Kidney epithelial cell (primary cell): ENCODE data around the gene PLXNA4. TPM values are rescaled to one million over a fixed set of nuclear protein-coding genes. Genes with fewer than 3 reads are reported as not detected.

Experiments used
- DNase-seq: peaks from one replicate; pipeline ENCODE4 v3.0.0-alpha.2; 2010; ENCODE audit warnings: low read depth
- H3K27me3 ChIP-seq: 2 replicates; pipeline ENCODE4 v1.6.0; 2011; ENCODE audit warnings: low read length; ENCODE audit not compliant: control insufficient read depth, insufficient read depth
- H3K36me3 ChIP-seq: 2 replicates; pipeline ENCODE4 v1.5.1; 2011; ENCODE audit warnings: low read length; ENCODE audit not compliant: control insufficient read depth, insufficient read depth
- H3K4me3 ChIP-seq: 2 replicates; pipeline ENCODE4 v1.5.1; 2011; ENCODE audit warnings: low read depth, mild to moderate bottlenecking, control low read depth, low read length
- CTCF ChIP-seq: IDR thresholded peaks from 2 replicates; pipeline ENCODE4 v1.5.1; 2011; ENCODE audit warnings: mild to moderate bottlenecking, moderate library complexity, low read length, control low read depth, inconsistent platforms; ENCODE audit not compliant: insufficient read depth, poor library complexity, severe bottlenecking
- total RNA-seq: library from RNA; depleted of rRNA; stranded (reverse); fragments of >200 nt; gene quantifications from 2 replicates; pipeline ENCODE4 v1.2.3, GENCODE V29; 2015

PLXNA4 gene
- total RNA-seq, 1 donor from 2014 or later: 5.9 TPM

GRCh38 chr7:132083537-132084123 lies 492.6 kb downstream of the PLXNA4 start:
- H3K4me3 ChIP-seq: no peak overlapping the region
- TF ChIP-seq CTCF: no peak
- DNase-seq: no peak
- H3K36me3 ChIP-seq: no peaks in the 10 kb centered on the region
- H3K27me3 ChIP-seq: no peaks in the 10 kb centered on the region

GRCh38 chr7:132083126-132083525 lies 493.1 kb downstream of the PLXNA4 start:
- H3K27me3 ChIP-seq: no peaks in the 10 kb centered on the region
- TF ChIP-seq CTCF: no peak
- H3K36me3 ChIP-seq: no peaks in the 10 kb centered on the region
- DNase-seq: no peak
- H3K4me3 ChIP-seq: no peak overlapping the region

GRCh38 chr7:132082394-132082793 lies 493.9 kb downstream of the PLXNA4 start:
- no peak overlapping the region for H3K4me3 ChIP-seq
- TF ChIP-seq CTCF: no peak
- no peaks in the 10 kb centered on the region for H3K36me3 ChIP-seq
- no peaks in the 10 kb centered on the region for H3K27me3 ChIP-seq
- no peak for DNase-seq

- Histone ChIP-seq H3K4me3 (no peak overlapping the region), H3K27me3 (no peaks in the 10 kb centered on the region)
- no peak for TF ChIP-seq CTCF
These were observed 494.6 kb downstream of the PLXNA4 start for GRCh38 chr7:132081686-132082085.

GRCh38 chr7:132080967-132081668 lies 495.2 kb downstream of the PLXNA4 start:
- no peak for DNase-seq
- Histone ChIP-seq H3K36me3 (no peaks in the 10 kb centered on the region), H3K4me3 (no peak overlapping the region), H3K27me3 (no peaks in the 10 kb centered on the region)
- no peak for TF ChIP-seq CTCF

More at GRCh38 chr7:132081686-132082085, 494.6 kb downstream of the PLXNA4 start:
- DNase-seq: no peak
- H3K36me3 ChIP-seq: no peaks in the 10 kb centered on the region
